Endothelial cell of umbilical vein (primary cell): Measurements from ENCODE around the gene LAMTOR4. TPM values are rescaled to one million over a fixed set of nuclear protein-coding genes. Genes with fewer than 3 reads are reported as not detected.

Experiments used
- BruUV-seq: library from RNA; stranded (reverse); fragments of 400-500 nt; replicated peaks from 2 replicates; lab custom pipeline; 2021; lab: Mats Ljungman, UMichigan
- CTCF ChIA-PET: fragments of 300-600, 350-600 bp; sonication (Branson Sonifier 250); formaldehyde crosslinking; loops from one replicate; lab custom pipeline; 2021; ENCODE audit warnings: antibody characterized with exemption, inconsistent platforms; lab: Charles Lee
- POLR2A ChIA-PET: fragments of 300-600, 350-600 bp; sonication (Branson Sonifier 250); formaldehyde crosslinking; loops from one replicate; lab custom pipeline; 2021; ENCODE audit warnings: antibody characterized with exemption, inconsistent platforms; lab: Charles Lee
- DNase-seq: peaks from one replicate; pipeline ENCODE4 v3.0.0-alpha.2; 2011; ENCODE audit warnings: low read depth, low spot score
- FAIRE-seq: peaks from 2 replicates; lab custom pipeline; 2011; peaks lifted over from hg19 to GRCh38; lab: Jason Lieb, UNC
- H2AFZ ChIP-seq: 2 replicates; pipeline ENCODE4 v1.6.0; 2012; ENCODE audit warnings: low read depth, low read length, control low read depth, inconsistent platforms
- H3K27ac ChIP-seq: 2 replicates; pipeline ENCODE4 v1.5.1; 2011; ENCODE audit warnings: low read depth, mild to moderate bottlenecking, control low read depth, low read length, moderate library complexity; ENCODE audit not compliant: insufficient read depth
- H3K27me3 ChIP-seq, 2 experiments: 2 replicates each; pipeline versions ENCODE4 v1.6.0 to v1.6.1; 2011; ENCODE audit warnings: low read length in 2 of 2, mixed read lengths in 1 of 2; ENCODE audit not compliant: control insufficient read depth in 2 of 2, insufficient read depth in 2 of 2
- H3K36me3 ChIP-seq, 2 experiments: 2 replicates in 1 of 2; 3 replicates in 1 of 2; pipeline ENCODE4 v1.5.1; 2011; ENCODE audit warnings: low read length in 2 of 2, mild to moderate bottlenecking in 1 of 2, moderate library complexity in 1 of 2; ENCODE audit not compliant: control insufficient read depth in 2 of 2, insufficient read depth in 2 of 2; ENCODE audit errors: extremely low read depth in 1 of 2
- H3K4me1 ChIP-seq: 3 replicates; pipeline ENCODE4 v1.5.1; 2011; ENCODE audit warnings: mild to moderate bottlenecking, low read length; ENCODE audit not compliant: control insufficient read depth, insufficient read depth; ENCODE audit errors: extremely low read depth
- H3K4me2 ChIP-seq: 2 replicates; pipeline ENCODE4 v1.6.1; 2011; ENCODE audit warnings: low read length, control low read depth, mixed read lengths; ENCODE audit not compliant: insufficient read depth
- H3K4me3 ChIP-seq, 3 experiments: fragments of 200-600 bp in 1 of 3; sonication (generic), shearing (Covaris generic) in 1 of 3; replicated peaks in 1 of 3; 2 replicates each; pipeline ENCODE4 v1.5.1; 2011 to 2016; ENCODE audit warnings: control low read depth in 3 of 3, low read length in 3 of 3, mild to moderate bottlenecking in 2 of 3, inconsistent platforms in 1 of 3, low read depth in 1 of 3, moderate library complexity in 1 of 3; ENCODE audit not compliant: insufficient read depth in 1 of 3
- H3K79me2 ChIP-seq: 2 replicates; pipeline ENCODE4 v1.6.0; 2012; ENCODE audit warnings: low read length, inconsistent platforms; ENCODE audit not compliant: control insufficient read depth, insufficient read depth
- H3K9ac ChIP-seq: replicated peaks from 2 replicates; pipeline ENCODE3; 2011; ENCODE audit warnings: low read length, control low read depth; ENCODE audit not compliant: insufficient read depth; ENCODE audit errors: extremely low read depth
- H3K9me1 ChIP-seq: replicated peaks from 3 replicates; pipeline ENCODE4 v1.6.0; 2011; ENCODE audit warnings: mild to moderate bottlenecking, low read length; ENCODE audit not compliant: control insufficient read depth, insufficient read depth; ENCODE audit errors: extremely low read depth
- H3K9me3 ChIP-seq: replicated peaks from 2 replicates; pipeline ENCODE4 v1.5.1; 2012; ENCODE audit warnings: low read length, inconsistent platforms; ENCODE audit not compliant: control insufficient read depth, insufficient read depth
- H4K20me1 ChIP-seq: replicated peaks from 2 replicates; pipeline ENCODE3; 2011; ENCODE audit warnings: mild to moderate bottlenecking, low read length; ENCODE audit not compliant: control insufficient read depth, insufficient read depth; ENCODE audit errors: extremely low read depth
- EZH2 ChIP-seq: IDR thresholded peaks from 2 replicates; pipeline ENCODE4 v1.6.1; 2012; ENCODE audit warnings: borderline replicate concordance, low read depth, mild to moderate bottlenecking, moderate library complexity, low read length, inconsistent platforms; ENCODE audit not compliant: severe bottlenecking
- FOS ChIP-seq: IDR thresholded peaks from 2 replicates; pipeline ENCODE4 v1.6.1; 2011; ENCODE audit warnings: mild to moderate bottlenecking, low read length, moderate library complexity, borderline replicate concordance; ENCODE audit not compliant: insufficient read depth
- GATA2 ChIP-seq: IDR thresholded peaks from 2 replicates; pipeline ENCODE4 v1.7.0; 2011; ENCODE audit warnings: low read depth, mild to moderate bottlenecking, moderate library complexity, mixed read lengths, low read length; ENCODE audit not compliant: insufficient read length, insufficient read depth
- JUN ChIP-seq: IDR thresholded peaks from 2 replicates; pipeline ENCODE4 v1.6.1; 2011; ENCODE audit warnings: borderline replicate concordance, low read depth; ENCODE audit not compliant: insufficient read length, insufficient read depth
- MYC ChIP-seq: IDR thresholded peaks from one replicate; pipeline ENCODE4 v1.6.1; 2011; ENCODE audit warnings: mild to moderate bottlenecking, low read depth, low read length
- POLR2A ChIP-seq: IDR thresholded peaks from 2 replicates; pipeline ENCODE4 v1.6.1; 2012; ENCODE audit warnings: low read depth, mild to moderate bottlenecking, control low read depth, low read length
- POLR2AphosphoS5 ChIP-seq: IDR thresholded peaks from 2 replicates; pipeline ENCODE4 v1.6.1; 2012; ENCODE audit warnings: low read depth, mild to moderate bottlenecking, control low read depth, low read length, moderate library complexity; ENCODE audit not compliant: insufficient read depth
- dilution Hi-C: fragments of 300-500 bp; cut with MboI; formaldehyde crosslinking; loops from one replicate; pipeline ENCODE4 v1.15.0; 2019; ENCODE audit warnings: low sequenced_read_pairs; ENCODE audit not compliant: extremely low pct_ligation_motif_present
- intact Hi-C: fragments of 100-400 bp; cut with micrococcal nuclease; formaldehyde crosslinking; loops from one replicate; pipeline ENCODE4 v1.10.0; 2022
- polyA plus RNA-seq, 4 experiments: library from polyadenylated mRNA; depleted of rRNA in 3 of 4; stranded (reverse) in 3 of 4; unstranded in 1 of 4; fragments of >200 nt; gene quantifications; 2 replicates each; pipeline versions ENCODE4 v1.2.1 to v1.2.3, GENCODE V29; 2011 to 2012; ENCODE audit warnings: missing spikeins in 1 of 4
- total RNA-seq: library from RNA; stranded (reverse); gene quantifications from 2 replicates; pipeline ENCODE4 v1.2.3, GENCODE V29; 2021
- TF ChIP-seq, protein P1 (sequence below), 2 donors: IDR thresholded peaks; 1 replicate in 1 of 2; 2 replicates in 1 of 2; pipeline ENCODE4 v1.5.1; 2011; ENCODE audit warnings: low read length in 2 of 2, mild to moderate bottlenecking in 2 of 2, moderate library complexity in 2 of 2, control low read depth in 1 of 2, inconsistent platforms in 1 of 2, low read depth in 1 of 2; ENCODE audit not compliant: insufficient read depth in 1 of 2; ENCODE audit errors: extremely low read depth in 1 of 2
- TF ChIP-seq, protein P2 (sequence below): IDR thresholded peaks from 2 replicates; pipeline ENCODE4 v1.6.1; 2011; ENCODE audit not compliant: insufficient read depth, insufficient read length

Gene LAMTOR4
- total and polyA plus RNA-seq, 2 donors (not counting 3 experiments of a cell fraction or from before 2014, with no cell fraction given): 139 to 520 TPM

DNA sequence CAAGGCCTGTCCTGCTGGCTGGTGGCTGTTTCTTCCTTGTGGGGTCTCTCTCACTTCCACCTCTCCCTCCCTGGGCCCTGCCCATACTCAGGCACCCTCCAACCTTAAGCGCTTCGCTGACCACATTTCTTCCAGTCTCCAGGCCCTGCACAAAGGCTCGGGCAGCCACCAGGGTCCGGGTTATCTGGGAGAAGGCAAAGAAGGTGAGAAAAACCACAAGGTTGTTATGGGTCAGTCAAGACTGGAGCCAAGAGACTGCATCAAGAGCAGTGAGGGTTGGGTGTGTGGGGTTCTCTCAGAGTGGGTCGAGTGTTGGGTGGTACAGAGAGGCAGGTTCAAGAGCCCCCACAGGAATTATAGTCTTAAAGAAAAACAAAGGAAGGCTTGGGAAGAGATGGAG, 25.9 kb downstream of the LAMTOR4 start:
- no TSS peak for BruUV-seq
- Histone ChIP-seq H3K9me1 (no peaks in the 10 kb centered on the region), H3K79me2 (peaks cover 4% of the 10 kb centered on the region), H3K27me3 (no peaks in the 10 kb centered on the region), H3K36me3 (peaks cover 0 to 3% of the 10 kb centered on the region in 2 experiments), H4K20me1 (no peaks in the 10 kb centered on the region), H3K27ac (no peak overlapping the region), H3K9ac (no peak overlapping the region), H3K9me3 (no peaks in the 10 kb centered on the region), H3K4me3 (no peak overlapping the region), H3K4me1 (peaks cover 5% of the 10 kb centered on the region), H3K4me2 (no peak overlapping the region), H2AFZ (no peak overlapping the region)
- no peak for FAIRE-seq
- DNase-seq: no peak
- POLR2A ChIA-PET: no interaction called here
- CTCF ChIA-PET: no interaction called here
- intact Hi-C loops: no loop called here
- dilution Hi-C loops: no loop called here
- no peak for TF ChIP-seq MYC
- no peak for TF ChIP-seq EZH2
- TF ChIP-seq, protein P1, sequence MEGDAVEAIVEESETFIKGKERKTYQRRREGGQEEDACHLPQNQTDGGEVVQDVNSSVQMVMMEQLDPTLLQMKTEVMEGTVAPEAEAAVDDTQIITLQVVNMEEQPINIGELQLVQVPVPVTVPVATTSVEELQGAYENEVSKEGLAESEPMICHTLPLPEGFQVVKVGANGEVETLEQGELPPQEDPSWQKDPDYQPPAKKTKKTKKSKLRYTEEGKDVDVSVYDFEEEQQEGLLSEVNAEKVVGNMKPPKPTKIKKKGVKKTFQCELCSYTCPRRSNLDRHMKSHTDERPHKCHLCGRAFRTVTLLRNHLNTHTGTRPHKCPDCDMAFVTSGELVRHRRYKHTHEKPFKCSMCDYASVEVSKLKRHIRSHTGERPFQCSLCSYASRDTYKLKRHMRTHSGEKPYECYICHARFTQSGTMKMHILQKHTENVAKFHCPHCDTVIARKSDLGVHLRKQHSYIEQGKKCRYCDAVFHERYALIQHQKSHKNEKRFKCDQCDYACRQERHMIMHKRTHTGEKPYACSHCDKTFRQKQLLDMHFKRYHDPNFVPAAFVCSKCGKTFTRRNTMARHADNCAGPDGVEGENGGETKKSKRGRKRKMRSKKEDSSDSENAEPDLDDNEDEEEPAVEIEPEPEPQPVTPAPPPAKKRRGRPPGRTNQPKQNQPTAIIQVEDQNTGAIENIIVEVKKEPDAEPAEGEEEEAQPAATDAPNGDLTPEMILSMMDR (IDR thresholded peaks at IDR 0.05; ENCODE audit: extremely low read depth in 1 of 2, insufficient read depth in 1 of 2, low read depth in 1 of 2, low read length in 2 of 2): no peak
- TF ChIP-seq GATA2: no peak
- TF ChIP-seq, protein P2, sequence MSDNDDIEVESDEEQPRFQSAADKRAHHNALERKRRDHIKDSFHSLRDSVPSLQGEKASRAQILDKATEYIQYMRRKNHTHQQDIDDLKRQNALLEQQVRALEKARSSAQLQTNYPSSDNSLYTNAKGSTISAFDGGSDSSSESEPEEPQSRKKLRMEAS: no peak
- TF ChIP-seq JUN: no peak
- no peak for TF ChIP-seq FOS
- no peak for TF ChIP-seq POLR2AphosphoS5
- no peak for TF ChIP-seq POLR2A
